Breast epithelium (tissue), 4 donors: ENCODE measurements around the gene NEGR1. TPM values are rescaled to one million over a fixed set of nuclear protein-coding genes. Genes with fewer than 3 reads are reported as not detected.
A peak's percentile ranks its signal among the peaks of the same experiment; 100 is the strongest.

Source experiments
- DNase-seq, 2 donors: peaks; one replicate each; pipeline ENCODE4 v3.0.0-alpha.2; 2019; ENCODE audit warnings: low spot score in 2 of 2
- H3K27ac ChIP-seq, 2 donors: fragments of 200-600 bp; sonication (generic) in 1 of 2; one replicate each; pipeline ENCODE4 v1.5.1; 2016 to 2019; ENCODE audit warnings: mild to moderate bottlenecking in 1 of 2
- H3K27me3 ChIP-seq, 2 donors: fragments of 200-600 bp; sonication (generic) in 1 of 2; one replicate each; pipeline versions ENCODE4 v1.5.1 to v1.6.0; 2017 to 2019; ENCODE audit warnings: control low read depth in 1 of 2, mild to moderate bottlenecking in 1 of 2
- H3K36me3 ChIP-seq: fragments of 200-600 bp; one replicate; pipeline ENCODE4 v1.5.1; 2019
- H3K4me1 ChIP-seq, 2 donors: fragments of 200-600 bp; sonication (generic); one replicate each; pipeline ENCODE4 v1.5.1; 2016 to 2019; ENCODE audit warnings: control low read depth in 1 of 2
- H3K4me3 ChIP-seq, 3 donors: fragments of 200-600 bp; sonication (generic); 1 replicate in 2 of 3; 2 replicates in 1 of 3; pipeline ENCODE4 v1.5.1; 2016 to 2019; ENCODE audit warnings: mild to moderate bottlenecking in 3 of 3, moderate library complexity in 2 of 3
- H3K9me3 ChIP-seq, 2 donors: fragments of 200-600 bp; sonication (generic) in 1 of 2; one replicate each; pipeline ENCODE4 v1.5.1; 2016 to 2019; ENCODE audit warnings: control low read depth in 1 of 2
- POLR2A ChIP-seq: fragments of 450-650 bp; IDR thresholded peaks from one replicate; pipeline ENCODE4 v1.6.1; 2016; ENCODE audit warnings: antibody characterized with exemption, mild to moderate bottlenecking, moderate library complexity
- POLR2AphosphoS5 ChIP-seq, 3 donors: sonication (generic); formaldehyde crosslinking; IDR thresholded peaks; one replicate each; pipeline ENCODE4 v1.6.1; 2017; ENCODE audit warnings: antibody characterized with exemption in 3 of 3
- intact Hi-C: fragments of 100-400 bp; cut with DNase I; formaldehyde crosslinking; loops from one replicate; pipeline ENCODE4 v1.15.1; 2023; ENCODE audit warnings: low total_unique reads
- total RNA-seq, 3 donors: library from RNA; depleted of rRNA; stranded (reverse); fragments of >200 nt; gene quantifications; one replicate each; pipeline ENCODE4 v1.1.0, GENCODE V29; 2016
- TF ChIP-seq, protein P1 (sequence below), 3 donors: fragments of 450-650 bp; IDR thresholded peaks; one replicate each; pipeline ENCODE4 v1.5.1; 2016 to 2017; ENCODE audit warnings: antibody characterized with exemption in 3 of 3, mild to moderate bottlenecking in 3 of 3, moderate library complexity in 3 of 3

The NEGR1 gene
- total RNA-seq, 3 donors from 2014 or later = 5.6 to 33.3 (median 7.9) TPM

DNA sequence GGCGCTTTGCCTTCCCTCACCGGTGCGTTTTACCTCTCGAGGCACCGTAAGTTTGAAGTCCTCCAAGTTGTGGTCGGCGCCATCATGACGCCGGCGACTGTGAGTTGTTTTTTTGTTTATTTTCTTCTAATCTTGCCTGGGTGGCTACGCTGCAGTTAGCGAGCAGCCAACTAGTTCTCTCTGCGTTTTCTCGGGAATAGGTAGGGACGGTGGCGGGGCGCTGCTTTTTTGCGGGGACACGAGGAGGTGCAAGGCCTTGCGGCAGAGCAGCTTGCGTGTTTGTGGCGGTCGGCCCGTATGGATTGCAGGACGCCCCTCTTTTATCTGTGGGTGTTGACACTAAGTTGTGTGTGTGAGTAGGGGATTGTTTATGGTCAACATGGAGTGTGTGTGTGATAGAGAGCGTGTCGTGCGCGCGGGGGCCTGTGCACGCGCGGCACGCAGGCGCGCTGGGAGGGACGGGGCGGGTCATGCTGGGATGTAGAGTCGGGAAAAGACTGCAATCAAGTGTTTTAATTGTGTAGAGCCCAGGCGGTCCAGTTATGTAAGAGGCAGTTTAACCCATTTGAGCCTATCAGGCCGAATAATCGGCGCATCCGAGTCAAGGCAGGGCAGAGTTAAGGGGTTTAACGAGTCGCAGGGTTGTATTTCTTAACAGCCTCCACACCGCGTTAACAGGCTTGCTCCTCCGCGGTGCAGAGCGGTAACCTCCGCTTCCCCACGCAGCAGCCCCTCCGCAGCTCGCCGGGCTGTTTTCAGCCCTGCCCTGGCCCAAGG is 1.2 kb upstream of the NEGR1 start:
- intact Hi-C loops = no loop called here
- peak; percentile 36 to 54 for DNase-seq
- H3K27ac ChIP-seq = peak overlapping the region; percentile 83 to 84
- no peaks in the 10 kb centered on the region for H3K27me3 ChIP-seq
- H3K9me3 ChIP-seq = no peaks in the 10 kb centered on the region
- TF ChIP-seq POLR2A (no peak), POLR2AphosphoS5 (IDR thresholded peaks at IDR 0.05) (no peak)
- TF ChIP-seq, protein P1, sequence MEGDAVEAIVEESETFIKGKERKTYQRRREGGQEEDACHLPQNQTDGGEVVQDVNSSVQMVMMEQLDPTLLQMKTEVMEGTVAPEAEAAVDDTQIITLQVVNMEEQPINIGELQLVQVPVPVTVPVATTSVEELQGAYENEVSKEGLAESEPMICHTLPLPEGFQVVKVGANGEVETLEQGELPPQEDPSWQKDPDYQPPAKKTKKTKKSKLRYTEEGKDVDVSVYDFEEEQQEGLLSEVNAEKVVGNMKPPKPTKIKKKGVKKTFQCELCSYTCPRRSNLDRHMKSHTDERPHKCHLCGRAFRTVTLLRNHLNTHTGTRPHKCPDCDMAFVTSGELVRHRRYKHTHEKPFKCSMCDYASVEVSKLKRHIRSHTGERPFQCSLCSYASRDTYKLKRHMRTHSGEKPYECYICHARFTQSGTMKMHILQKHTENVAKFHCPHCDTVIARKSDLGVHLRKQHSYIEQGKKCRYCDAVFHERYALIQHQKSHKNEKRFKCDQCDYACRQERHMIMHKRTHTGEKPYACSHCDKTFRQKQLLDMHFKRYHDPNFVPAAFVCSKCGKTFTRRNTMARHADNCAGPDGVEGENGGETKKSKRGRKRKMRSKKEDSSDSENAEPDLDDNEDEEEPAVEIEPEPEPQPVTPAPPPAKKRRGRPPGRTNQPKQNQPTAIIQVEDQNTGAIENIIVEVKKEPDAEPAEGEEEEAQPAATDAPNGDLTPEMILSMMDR (IDR thresholded peaks at IDR 0.05) = no peak
- no peaks in the 10 kb centered on the region for H3K36me3 ChIP-seq
- H3K4me3 ChIP-seq = peak overlapping the region; percentile 67 to 74 (median 73)
- no peaks in the 10 kb centered on the region for H3K4me1 ChIP-seq

DNA sequence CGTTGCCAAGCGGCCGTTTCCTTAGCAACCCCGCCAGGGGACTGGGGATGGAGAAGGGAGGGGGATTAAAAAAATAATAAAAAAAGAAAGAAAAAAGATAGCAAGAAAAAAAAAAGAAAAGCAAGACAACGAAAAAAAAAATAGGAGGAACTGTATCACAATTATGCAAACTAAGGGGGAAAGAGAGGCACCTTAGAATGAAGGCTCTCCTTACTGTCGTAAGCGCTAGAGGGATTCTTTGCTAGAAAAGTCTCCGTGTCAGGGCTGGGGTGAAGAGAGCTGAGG is 625 bp upstream of the NEGR1 start:
- no peak for TF ChIP-seq POLR2AphosphoS5 (IDR thresholded peaks at IDR 0.05)
- TF ChIP-seq POLR2A = no peak
- TF ChIP-seq, protein P1 (IDR thresholded peaks at IDR 0.05) = no peak
- intact Hi-C loops = no loop called here
- DNase-seq = no peak

DNA sequence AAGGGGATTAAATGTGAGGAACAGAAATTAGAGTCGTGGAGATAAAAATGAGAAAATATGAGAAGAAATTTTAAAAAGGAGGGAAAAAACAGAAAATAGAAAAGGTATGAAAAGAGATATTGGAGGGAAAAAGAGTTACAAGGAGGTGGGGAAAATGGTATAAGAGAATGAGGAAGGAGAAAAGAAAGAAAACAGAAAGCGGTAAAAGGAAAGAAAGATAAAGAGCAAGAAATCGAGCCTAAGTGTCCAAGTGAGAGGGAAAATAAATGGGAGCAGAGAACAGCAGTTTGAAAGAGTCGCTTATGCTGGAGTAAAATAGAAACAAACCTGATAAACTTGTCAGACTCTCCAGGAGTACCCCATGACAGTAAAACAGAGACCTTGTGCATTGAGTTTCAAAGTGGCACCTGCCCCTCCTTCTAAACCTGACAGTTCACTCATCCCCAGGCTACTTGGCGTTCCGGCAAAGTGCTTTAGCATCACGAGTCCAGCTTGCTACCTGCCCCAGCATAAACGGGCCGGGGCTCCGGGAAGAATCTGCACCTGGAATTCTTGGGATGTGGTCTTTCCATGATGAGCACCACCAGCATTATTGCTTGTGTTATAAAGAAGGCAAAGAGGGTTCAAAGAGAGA is 585 bp downstream of the NEGR1 start:
- intact Hi-C loops = no loop called here
- no peak for DNase-seq

More for the DNA sequence above, 625 bp upstream of the NEGR1 start:
- no peaks in the 10 kb centered on the region for H3K9me3 ChIP-seq
- peak overlapping the region; percentile 83 to 84 for H3K27ac ChIP-seq
- no peaks in the 10 kb centered on the region for H3K4me1 ChIP-seq
- H3K36me3 ChIP-seq = no peaks in the 10 kb centered on the region
- H3K4me3 ChIP-seq = peak overlapping the region; percentile 67 to 74 (median 73)
- H3K27me3 ChIP-seq = no peaks in the 10 kb centered on the region

DNA sequence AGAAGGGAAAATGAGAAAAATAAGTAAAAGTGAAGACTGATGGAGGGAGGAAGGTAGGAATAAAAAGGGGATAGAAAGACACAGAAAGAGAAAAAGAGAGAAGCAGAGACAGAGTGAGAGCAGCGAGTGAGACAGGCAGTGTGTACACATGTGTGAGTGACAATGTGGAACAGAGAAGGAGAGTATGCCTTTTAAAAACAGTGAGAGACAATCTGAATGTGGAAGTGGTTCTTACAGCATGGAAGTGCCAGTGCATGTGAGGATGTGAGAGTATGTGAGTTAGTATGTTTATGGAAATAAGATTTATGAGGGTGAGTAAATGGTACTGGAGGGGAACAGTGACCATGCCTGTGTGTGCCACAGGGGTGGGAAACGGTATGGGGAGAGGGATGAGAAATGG is 1.2 kb downstream of the NEGR1 start:
- no peak overlapping the region for H3K27ac ChIP-seq
- H3K36me3 ChIP-seq = no peaks in the 10 kb centered on the region
- intact Hi-C loops = no loop called here
- H3K4me3 ChIP-seq = peak overlapping the region; percentile 67 to 74 (median 73)
- H3K27me3 ChIP-seq = no peaks in the 10 kb centered on the region
- DNase-seq = no peak
- H3K9me3 ChIP-seq = no peaks in the 10 kb centered on the region
- no peaks in the 10 kb centered on the region for H3K4me1 ChIP-seq
- TF ChIP-seq, protein P1 (IDR thresholded peaks at IDR 0.05) = no peak
- no peak for TF ChIP-seq POLR2AphosphoS5 (IDR thresholded peaks at IDR 0.05)
- no peak for TF ChIP-seq POLR2A

More for the DNA sequence above, 585 bp downstream of the NEGR1 start:
- H3K27me3 ChIP-seq = no peaks in the 10 kb centered on the region
- no peaks in the 10 kb centered on the region for H3K4me1 ChIP-seq
- no peaks in the 10 kb centered on the region for H3K9me3 ChIP-seq
- H3K27ac ChIP-seq = peak overlapping the region; percentile 11 to 68
- H3K36me3 ChIP-seq = no peaks in the 10 kb centered on the region
- TF ChIP-seq, protein P1 (IDR thresholded peaks at IDR 0.05) = no peak
- no peak for TF ChIP-seq POLR2AphosphoS5 (IDR thresholded peaks at IDR 0.05)
- TF ChIP-seq POLR2A = no peak
- H3K4me3 ChIP-seq = peak overlapping the region; percentile 67 to 74 (median 73)

DNA sequence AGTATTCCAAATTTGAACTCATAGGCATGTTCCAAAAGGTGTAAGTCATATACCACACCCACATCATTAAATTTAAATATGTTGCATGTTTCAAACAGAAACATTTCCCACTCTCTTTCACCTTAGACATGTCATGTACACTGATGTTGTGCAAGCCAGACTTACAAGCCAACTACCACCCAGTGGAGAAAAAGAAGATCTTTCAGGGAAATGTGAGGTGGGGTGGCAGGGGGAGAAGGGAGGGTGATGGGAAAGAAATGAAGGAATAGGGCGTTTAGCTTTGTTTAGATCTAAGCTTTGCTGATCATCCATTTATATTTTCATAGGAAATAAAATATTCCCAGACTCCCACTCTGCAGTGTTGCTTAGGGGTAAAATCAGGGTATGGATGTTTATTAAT is 1.6 kb downstream of the NEGR1 start:
- no peaks in the 10 kb centered on the region for H3K4me1 ChIP-seq
- DNase-seq = no peak
- peak overlapping the region in 1 of 3 donors; percentile 67 for H3K4me3 ChIP-seq
- H3K9me3 ChIP-seq = no peaks in the 10 kb centered on the region
- no peaks in the 10 kb centered on the region for H3K27me3 ChIP-seq
- intact Hi-C loops = no loop called here
- TF ChIP-seq POLR2A (no peak), POLR2AphosphoS5 (IDR thresholded peaks at IDR 0.05) (no peak)
- TF ChIP-seq, protein P1 (IDR thresholded peaks at IDR 0.05) = no peak
- H3K27ac ChIP-seq = no peak overlapping the region
- H3K36me3 ChIP-seq = no peaks in the 10 kb centered on the region
